ENCODE results near the gene SMARCC1.

The SMARCC1 gene

DNA sequence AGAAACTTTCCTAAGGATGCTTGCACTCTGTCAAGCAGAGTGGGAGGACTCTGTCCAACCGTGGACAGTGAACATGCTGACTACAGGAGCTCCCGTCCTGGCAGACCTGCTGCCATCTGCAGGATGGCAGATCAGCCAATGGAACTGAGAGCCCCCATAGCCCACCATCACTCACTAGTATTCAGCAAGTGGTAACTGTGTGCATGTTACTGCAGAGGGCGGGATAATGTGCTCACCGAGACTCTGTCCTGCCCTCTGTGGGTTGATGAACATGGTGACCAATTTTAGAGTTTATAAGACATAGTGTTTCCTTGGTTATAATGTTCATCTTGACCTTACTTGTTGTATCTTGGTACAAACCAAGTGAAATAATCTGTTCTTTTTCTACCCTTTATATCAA, 214.5 kb downstream of the SMARCC1 start:
- no peaks in the 10 kb centered on the region for H3K36me3 ChIP-seq (ENCODE audit: low read length)
- no peaks in the 10 kb centered on the region for H3F3A ChIP-seq (ENCODE audit: insufficient read depth)
- H2AFZ ChIP-seq (ENCODE audit: low read depth, low read length, severe bottlenecking) = no peak overlapping the region
- no peaks in the 10 kb centered on the region for H3K9me2 ChIP-seq (replicated peaks; ENCODE audit: insufficient read depth, low read length)
- H3K4me2 ChIP-seq (ENCODE audit: low read depth, low read length, poor library complexity, severe bottlenecking) = no peak overlapping the region
- H3K79me2 ChIP-seq (ENCODE audit: insufficient read depth, low read length) = no peaks in the 10 kb centered on the region
- H3K27me3 ChIP-seq (ENCODE audit: low read length) = no peaks in the 10 kb centered on the region
- no peak overlapping the region for H3K4me3 ChIP-seq (ENCODE audit: insufficient read depth, low read length, poor library complexity, severe bottlenecking)
- no peak overlapping the region for H3K27ac ChIP-seq (ENCODE audit: low read depth, low read length)
- no peak overlapping the region for H3K9ac ChIP-seq (ENCODE audit: low read length)
- H3K9me3 ChIP-seq (ENCODE audit: insufficient read depth, low read length) = no peaks in the 10 kb centered on the region
- TF ChIP-seq, protein P1, sequence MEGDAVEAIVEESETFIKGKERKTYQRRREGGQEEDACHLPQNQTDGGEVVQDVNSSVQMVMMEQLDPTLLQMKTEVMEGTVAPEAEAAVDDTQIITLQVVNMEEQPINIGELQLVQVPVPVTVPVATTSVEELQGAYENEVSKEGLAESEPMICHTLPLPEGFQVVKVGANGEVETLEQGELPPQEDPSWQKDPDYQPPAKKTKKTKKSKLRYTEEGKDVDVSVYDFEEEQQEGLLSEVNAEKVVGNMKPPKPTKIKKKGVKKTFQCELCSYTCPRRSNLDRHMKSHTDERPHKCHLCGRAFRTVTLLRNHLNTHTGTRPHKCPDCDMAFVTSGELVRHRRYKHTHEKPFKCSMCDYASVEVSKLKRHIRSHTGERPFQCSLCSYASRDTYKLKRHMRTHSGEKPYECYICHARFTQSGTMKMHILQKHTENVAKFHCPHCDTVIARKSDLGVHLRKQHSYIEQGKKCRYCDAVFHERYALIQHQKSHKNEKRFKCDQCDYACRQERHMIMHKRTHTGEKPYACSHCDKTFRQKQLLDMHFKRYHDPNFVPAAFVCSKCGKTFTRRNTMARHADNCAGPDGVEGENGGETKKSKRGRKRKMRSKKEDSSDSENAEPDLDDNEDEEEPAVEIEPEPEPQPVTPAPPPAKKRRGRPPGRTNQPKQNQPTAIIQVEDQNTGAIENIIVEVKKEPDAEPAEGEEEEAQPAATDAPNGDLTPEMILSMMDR (IDR thresholded peaks at IDR 0.05; ENCODE audit: insufficient read depth, low read length, poor library complexity, severe bottlenecking) = no peak
- TF ChIP-seq EZH2phosphoT487 (conservative IDR thresholded peaks at IDR 0.05; ENCODE audit: low read length) = no peak
- H4K20me1 ChIP-seq (ENCODE audit: low read depth, low read length) = no peaks in the 10 kb centered on the region

DNA sequence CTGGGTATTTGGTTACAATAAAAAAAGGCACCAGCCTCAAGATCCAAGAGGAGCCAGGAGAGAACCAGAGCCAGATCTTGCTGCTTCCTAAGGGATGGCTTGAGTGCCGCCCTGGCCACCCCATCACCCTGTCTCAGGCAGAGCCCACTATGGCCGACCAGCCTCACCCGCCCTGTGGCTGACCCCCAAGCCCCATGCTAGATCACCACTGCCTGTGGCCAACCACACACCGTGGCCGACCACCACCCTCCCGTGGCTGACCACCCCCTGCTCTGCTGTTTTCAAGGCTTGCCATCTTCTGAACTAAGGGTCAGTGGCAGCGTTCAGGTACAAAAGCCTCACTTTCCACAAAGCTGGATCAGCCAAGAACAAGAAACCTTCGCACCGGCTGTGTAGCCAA, 215.0 kb downstream of the SMARCC1 start:
- TF ChIP-seq, protein P1 (IDR thresholded peaks at IDR 0.05; ENCODE audit: insufficient read depth, low read length, poor library complexity, severe bottlenecking) = no peak
- TF ChIP-seq EZH2phosphoT487 (conservative IDR thresholded peaks at IDR 0.05; ENCODE audit: low read length) = no peak
- Histone ChIP-seq H4K20me1 (ENCODE audit: low read depth, low read length) (no peaks in the 10 kb centered on the region), H3K4me2 (ENCODE audit: low read depth, low read length, poor library complexity, severe bottlenecking) (no peak overlapping the region), H3K9ac (ENCODE audit: low read length) (no peak overlapping the region), H2AFZ (ENCODE audit: low read depth, low read length, severe bottlenecking) (no peak overlapping the region), H3K4me3 (ENCODE audit: insufficient read depth, low read length, poor library complexity, severe bottlenecking) (no peak overlapping the region), H3K9me2 (replicated peaks; ENCODE audit: insufficient read depth, low read length) (no peaks in the 10 kb centered on the region), H3K27ac (ENCODE audit: low read depth, low read length) (no peak overlapping the region), H3K36me3 (ENCODE audit: low read length) (no peaks in the 10 kb centered on the region), H3K79me2 (ENCODE audit: insufficient read depth, low read length) (no peaks in the 10 kb centered on the region), H3K27me3 (ENCODE audit: low read length) (no peaks in the 10 kb centered on the region), H3K9me3 (ENCODE audit: insufficient read depth, low read length) (no peaks in the 10 kb centered on the region), H3F3A (ENCODE audit: insufficient read depth) (no peaks in the 10 kb centered on the region)

DNA sequence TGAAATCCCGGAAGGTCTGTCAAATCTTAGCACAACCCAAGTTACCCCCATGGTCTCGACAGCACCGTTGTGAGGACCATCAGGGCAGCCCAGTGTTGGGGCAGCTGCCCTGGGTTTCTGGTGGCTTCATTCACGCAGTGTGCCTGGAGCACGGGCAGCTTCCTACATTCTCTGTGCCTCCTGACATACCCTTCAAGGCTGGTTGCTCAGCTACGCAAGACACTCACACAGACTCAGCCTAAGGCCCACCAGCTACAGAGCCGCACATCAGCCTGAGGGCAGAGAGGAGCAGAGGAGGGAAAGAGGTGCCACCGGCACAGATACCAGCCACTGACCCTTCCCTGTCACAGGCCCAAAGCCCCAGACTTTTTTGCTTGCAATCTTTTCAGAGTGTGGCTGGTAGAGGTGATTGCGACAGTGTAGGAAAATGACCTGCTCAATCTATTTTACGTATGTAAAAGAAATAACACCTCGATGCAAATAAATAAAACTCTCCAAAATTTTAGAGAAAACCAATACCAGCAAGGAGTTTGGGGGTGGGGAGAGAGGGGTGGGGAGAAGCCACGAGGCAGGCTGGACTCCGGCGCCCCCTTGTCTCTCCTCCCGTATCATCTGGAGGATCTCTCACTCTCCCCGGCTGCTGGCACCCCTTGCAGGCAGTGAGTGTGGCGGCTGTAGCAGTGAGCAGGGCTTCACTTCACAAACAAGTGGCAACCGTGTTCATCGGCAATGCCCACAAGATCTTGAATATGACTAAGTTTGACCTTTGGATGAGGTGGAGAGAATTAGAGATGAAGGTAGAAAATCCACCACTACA, 215.8 kb downstream of the SMARCC1 start:
- Histone ChIP-seq H3K27me3 (ENCODE audit: low read length) (no peaks in the 10 kb centered on the region), H3K4me2 (ENCODE audit: low read depth, low read length, poor library complexity, severe bottlenecking) (no peak overlapping the region), H2AFZ (ENCODE audit: low read depth, low read length, severe bottlenecking) (no peak overlapping the region), H3K9me3 (ENCODE audit: insufficient read depth, low read length) (no peaks in the 10 kb centered on the region), H3K4me3 (ENCODE audit: insufficient read depth, low read length, poor library complexity, severe bottlenecking) (no peak overlapping the region), H3K27ac (ENCODE audit: low read depth, low read length) (no peak overlapping the region), H3K9me2 (replicated peaks; ENCODE audit: insufficient read depth, low read length) (no peaks in the 10 kb centered on the region), H3K9ac (ENCODE audit: low read length) (no peak overlapping the region), H3K79me2 (ENCODE audit: insufficient read depth, low read length) (no peaks in the 10 kb centered on the region), H3F3A (ENCODE audit: insufficient read depth) (no peaks in the 10 kb centered on the region), H4K20me1 (ENCODE audit: low read depth, low read length) (no peaks in the 10 kb centered on the region), H3K36me3 (ENCODE audit: low read length) (no peaks in the 10 kb centered on the region)
- TF ChIP-seq, protein P1 (IDR thresholded peaks at IDR 0.05; ENCODE audit: insufficient read depth, low read length, poor library complexity, severe bottlenecking) = no peak
- no peak for TF ChIP-seq EZH2phosphoT487 (conservative IDR thresholded peaks at IDR 0.05; ENCODE audit: low read length)
